Measurements from ENCODE around the gene REL. TPM values are rescaled to one million over a fixed set of nuclear protein-coding genes. Genes with fewer than 3 reads are reported as not detected.

The REL gene
- total RNA-seq, 1 experiment from 2014 or later: 10.0 TPM

- ChIA-PET CTCF (no interaction called here), POLR2A (no interaction called here)
- Histone ChIP-seq H3K4me3 (ENCODE audit: low read depth in 2 of 2, low read length in 2 of 2) (no peak overlapping the region), H3K36me3 (ENCODE audit: control insufficient read depth, insufficient read depth, low read length) (no peaks in the 10 kb centered on the region), H3K4me1 (ENCODE audit: control insufficient read depth, insufficient read depth, low read length) (no peaks in the 10 kb centered on the region), H3K9me3 (ENCODE audit: control insufficient read depth, insufficient read depth, low read depth, low read length) (no peaks in the 10 kb centered on the region), H3K27me3 (ENCODE audit: control insufficient read depth, insufficient read depth, low read length) (no peaks in the 10 kb centered on the region), H3K27ac (ENCODE audit: low read length) (no peak overlapping the region)
- DNase-seq (ENCODE audit: low read depth, low spot score): no peak
- intact Hi-C loops (cut with micrococcal nuclease; ENCODE audit: unreplicated experiment) (no loop called here), in situ Hi-C loops (cut with HindIII; ENCODE audit: low pct_unique_long_range_greater_than_20kb, low sequenced_read_pairs) (no loop called here)
- no peak for TF ChIP-seq TCF7L2 (IDR thresholded peaks at IDR 0.05; ENCODE audit: low read depth, low read length)
- no peak for TF ChIP-seq CTCF (IDR thresholded peaks at IDR 0.05)
- TF ChIP-seq SIN3A (IDR thresholded peaks at IDR 0.05; ENCODE audit: borderline replicate concordance, insufficient read depth, low read depth, low read length): no peak
- TF ChIP-seq REST (IDR thresholded peaks at IDR 0.05; ENCODE audit: insufficient read depth in 1 of 2, low read depth in 2 of 2, low read length in 1 of 2): no peak
- no peak for TF ChIP-seq POLR2AphosphoS5 (IDR thresholded peaks at IDR 0.05; ENCODE audit: low read depth, low read length)
- BruUV-seq (replicated peaks): no TSS peak
- ATAC-seq: no peak
Observed at GRCh38 chr2:60954139-60954538, 72.8 kb downstream of the REL start.

GRCh38 chr2:60957224-60957623, 75.8 kb downstream of the REL start:
- H3K27me3 ChIP-seq (ENCODE audit: control insufficient read depth, insufficient read depth, low read length): no peaks in the 10 kb centered on the region
- TF ChIP-seq POLR2AphosphoS5 (IDR thresholded peaks at IDR 0.05; ENCODE audit: low read depth, low read length) (no peak), SIN3A (IDR thresholded peaks at IDR 0.05; ENCODE audit: borderline replicate concordance, insufficient read depth, low read depth, low read length) (no peak)
- no peak for ATAC-seq
- H3K4me1 ChIP-seq (ENCODE audit: control insufficient read depth, insufficient read depth, low read length): no peaks in the 10 kb centered on the region
- DNase-seq (ENCODE audit: low read depth, low spot score): no peak
- no peaks in the 10 kb centered on the region for H3K36me3 ChIP-seq (ENCODE audit: control insufficient read depth, insufficient read depth, low read length)
- in situ Hi-C loops (cut with HindIII; ENCODE audit: low pct_unique_long_range_greater_than_20kb, low sequenced_read_pairs): no loop called here
- intact Hi-C loops (cut with micrococcal nuclease; ENCODE audit: unreplicated experiment): no loop called here
- no peak overlapping the region for H3K27ac ChIP-seq (ENCODE audit: low read length)
- ChIA-PET CTCF (no interaction called here), POLR2A (no interaction called here)
- H3K4me3 ChIP-seq (ENCODE audit: low read depth in 2 of 2, low read length in 2 of 2): no peak overlapping the region
- H3K9me3 ChIP-seq (ENCODE audit: control insufficient read depth, insufficient read depth, low read depth, low read length): no peaks in the 10 kb centered on the region
- no TSS peak for BruUV-seq (replicated peaks)

- no peaks in the 10 kb centered on the region for H3K9me3 ChIP-seq (ENCODE audit: control insufficient read depth, insufficient read depth, low read depth, low read length)
- H3K27ac ChIP-seq (ENCODE audit: low read length): no peak overlapping the region
- ATAC-seq (no peak), DNase-seq (ENCODE audit: low read depth, low spot score) (no peak)
- H3K27me3 ChIP-seq (ENCODE audit: control insufficient read depth, insufficient read depth, low read length): no peaks in the 10 kb centered on the region
- no peaks in the 10 kb centered on the region for H3K36me3 ChIP-seq (ENCODE audit: control insufficient read depth, insufficient read depth, low read length)
- POLR2A ChIA-PET: no interaction called here
- H3K4me3 ChIP-seq (ENCODE audit: low read depth in 2 of 2, low read length in 2 of 2): no peak overlapping the region
- in situ Hi-C loops (cut with HindIII; ENCODE audit: low pct_unique_long_range_greater_than_20kb, low sequenced_read_pairs) (no loop called here), intact Hi-C loops (cut with micrococcal nuclease; ENCODE audit: unreplicated experiment) (no loop called here)
- H3K4me1 ChIP-seq (ENCODE audit: control insufficient read depth, insufficient read depth, low read length): no peaks in the 10 kb centered on the region
- no TSS peak for BruUV-seq (replicated peaks)
- CTCF ChIA-PET: no interaction called here
- no peak for TF ChIP-seq SIN3A (IDR thresholded peaks at IDR 0.05; ENCODE audit: borderline replicate concordance, insufficient read depth, low read depth, low read length)
- TF ChIP-seq CTCF (IDR thresholded peaks at IDR 0.05): no peak
- TF ChIP-seq POLR2AphosphoS5 (IDR thresholded peaks at IDR 0.05; ENCODE audit: low read depth, low read length): no peak
- TF ChIP-seq TCF7L2 (IDR thresholded peaks at IDR 0.05; ENCODE audit: low read depth, low read length): no peak
- TF ChIP-seq REST (IDR thresholded peaks at IDR 0.05; ENCODE audit: insufficient read depth in 1 of 2, low read depth in 2 of 2, low read length in 1 of 2): no peak
Observed at GRCh38 chr2:60957643-60958042, 76.3 kb downstream of the REL start.
